ENCODE measurements around the gene OCIAD1.

- TF ChIP-seq NFIC (IDR thresholded peaks at IDR 0.05; ENCODE audit: low read length) (no peak), ZNF143 (CRISPR knock-in tag; IDR thresholded peaks at IDR 0.05) (no peak), GMEB1 (CRISPR knock-in tag; IDR thresholded peaks at IDR 0.05; ENCODE audit: borderline replicate concordance) (no peak), CTCF (CRISPR knock-in tag; IDR thresholded peaks at IDR 0.05) (no peak), ETS1 (CRISPR knock-in tag; IDR thresholded peaks at IDR 0.05) (no peak), CREM (IDR thresholded peaks at IDR 0.05) (no peak), CREM (CRISPR knock-in tag; IDR thresholded peaks at IDR 0.05) (no peak), YY1 (IDR thresholded peaks at IDR 0.05; ENCODE audit: insufficient read depth, insufficient replicate concordance, low read depth, low read length) (no peak), BHLHE40 (IDR thresholded peaks at IDR 0.05; ENCODE audit: low read length) (no peak), SIN3A (IDR thresholded peaks at IDR 0.05; ENCODE audit: borderline replicate concordance, low read depth, low read length) (no peak), ZNF841 (CRISPR knock-in tag; IDR thresholded peaks at IDR 0.05; ENCODE audit: borderline replicate concordance) (no peak), ZNF432 (CRISPR knock-in tag; IDR thresholded peaks at IDR 0.05; ENCODE audit: borderline replicate concordance) (no peak), ARID3A (IDR thresholded peaks at IDR 0.05; ENCODE audit: low read depth, low read length) (no peak)
Measured at GRCh38 chr4:48851651-48852050, 20.8 kb downstream of the OCIAD1 start.
